A673 (cell line): ENCODE results near the gene TOLLIP. TPM values are rescaled to one million over a fixed set of nuclear protein-coding genes. Genes with fewer than 3 reads are reported as not detected.

Experiments used
- BruUV-seq: library from RNA; stranded (reverse); fragments of 400-500 nt; replicated peaks from 2 replicates; lab custom pipeline; 2021; lab: Mats Ljungman, UMichigan
- CTCF ChIA-PET: fragments of 300-600 bp; sonication (Branson Sonifier 250); formaldehyde crosslinking; loops from one replicate; lab custom pipeline; 2022; ENCODE audit warnings: antibody characterized with exemption; lab: Charles Lee
- POLR2A ChIA-PET: fragments of 300-600 bp; sonication (Branson Sonifier 250); formaldehyde crosslinking; loops from one replicate; lab custom pipeline; 2022; ENCODE audit warnings: antibody characterized with exemption; ENCODE audit not compliant: low non-redundant PET; lab: Charles Lee
- DNase-seq: peaks from one replicate; pipeline ENCODE4 v3.0.0-alpha.2; 2015; ENCODE audit warnings: low spot score
- H3K27ac ChIP-seq: fragments of 200-600 bp; sonication (generic); 2 replicates; pipeline ENCODE4 v1.5.1; 2016; ENCODE audit warnings: mixed run types, low read depth, mild to moderate bottlenecking, mixed read lengths, antibody characterized with exemption, low read length; ENCODE audit not compliant: poor library complexity, severe bottlenecking
- H3K27me3 ChIP-seq: fragments of 200-600 bp; sonication (generic); replicated peaks from 2 replicates; pipeline ENCODE4 v1.6.1; 2017; ENCODE audit warnings: mixed run types, low read depth, mild to moderate bottlenecking, mixed read lengths, antibody characterized with exemption, low read length; ENCODE audit not compliant: insufficient read depth, poor library complexity
- H3K36me3 ChIP-seq: fragments of 200-600 bp; sonication (generic); 2 replicates; pipeline ENCODE4 v1.6.1; 2016; ENCODE audit warnings: mixed run types, mild to moderate bottlenecking, mixed read lengths, antibody characterized with exemption, low read length; ENCODE audit not compliant: insufficient read depth, poor library complexity, severe bottlenecking
- H3K4me1 ChIP-seq: fragments of 200-600 bp; sonication (generic); 2 replicates; pipeline ENCODE4 v1.6.1; 2017; ENCODE audit warnings: mixed run types, mild to moderate bottlenecking, mixed read lengths, antibody characterized with exemption, low read length; ENCODE audit not compliant: insufficient read depth, poor library complexity, severe bottlenecking
- H3K4me3 ChIP-seq: fragments of 200-600 bp; sonication (generic); 2 replicates; pipeline ENCODE4 v1.5.1; 2016; ENCODE audit warnings: low read depth, mixed run types, mild to moderate bottlenecking, mixed read lengths, low read length; ENCODE audit not compliant: poor library complexity, severe bottlenecking
- H3K9me3 ChIP-seq: fragments of 200-600 bp; sonication (generic); 2 replicates; pipeline ENCODE4 v1.6.1; 2016; ENCODE audit warnings: mixed run types, low read depth, mild to moderate bottlenecking, mixed read lengths, antibody characterized with exemption, low read length; ENCODE audit not compliant: poor library complexity, severe bottlenecking
- CTCF ChIP-seq: fragments of 300-800, 200-600 bp; sonication (generic); conservative IDR thresholded peaks from 2 replicates; pipeline ENCODE4 v1.5.1; 2017; ENCODE audit warnings: low read depth, mild to moderate bottlenecking, antibody characterized with exemption, low read length, moderate library complexity, mixed read lengths
- EZH2 ChIP-seq: fragments of 200-600 bp; sonication (generic); IDR thresholded peaks from 2 replicates; pipeline ENCODE4 v1.6.1; 2017; ENCODE audit warnings: borderline replicate concordance, low read depth, mild to moderate bottlenecking, mixed read lengths, antibody characterized with exemption, low read length; ENCODE audit not compliant: poor library complexity, severe bottlenecking
- intact Hi-C: fragments of 100-400 bp; cut with micrococcal nuclease; formaldehyde crosslinking; loops from one replicate; pipeline ENCODE4 v1.10.0; 2022; ENCODE audit not compliant: unreplicated experiment
- total RNA-seq: library from RNA; stranded (reverse); gene quantifications from 2 replicates; pipeline ENCODE4 v1.2.3, GENCODE V29; 2021

Gene TOLLIP
- total RNA-seq, 1 experiment from 2014 or later: 32.5 TPM

DNA sequence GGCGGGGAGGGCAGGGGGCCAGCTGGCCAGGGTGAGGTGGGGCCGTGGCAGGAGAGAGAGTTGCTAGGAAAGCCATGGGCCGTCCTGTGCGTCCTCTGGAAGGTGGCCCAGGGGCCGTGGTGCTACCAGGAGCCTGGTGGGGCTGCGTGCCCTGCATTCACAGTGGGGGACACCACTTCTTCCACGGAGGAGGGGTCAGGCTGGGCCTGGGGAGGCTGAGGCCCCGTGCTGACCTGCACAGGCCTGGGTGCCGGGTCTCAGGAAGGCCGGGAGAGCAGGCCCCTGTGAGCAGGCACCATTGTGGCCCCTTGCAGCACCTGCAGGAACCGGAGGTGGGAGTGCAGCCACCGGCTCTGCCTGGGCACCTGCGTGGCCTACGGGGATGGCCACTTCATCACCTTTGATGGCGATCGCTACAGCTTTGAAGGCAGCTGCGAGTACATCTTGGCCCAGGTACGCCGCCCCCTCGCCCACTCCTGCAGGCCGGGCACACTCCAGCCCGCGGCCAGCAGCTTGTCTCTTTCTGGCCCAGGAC lies 74.6 kb downstream of the TOLLIP start:
- Histone ChIP-seq H3K4me3 (no peak overlapping the region), H3K27ac (no peak overlapping the region), H3K27me3 (no peaks in the 10 kb centered on the region), H3K36me3 (no peaks in the 10 kb centered on the region), H3K9me3 (no peaks in the 10 kb centered on the region), H3K4me1 (no peaks in the 10 kb centered on the region)
- TF ChIP-seq EZH2 (no peak), CTCF (no peak)
- ChIA-PET POLR2A (no interaction called here), CTCF (no interaction called here)
- BruUV-seq: no TSS peak
- intact Hi-C loops: no loop called here
- no peak for DNase-seq

GRCh38 chr11:1234054-1234720 lies 75.2 kb downstream of the TOLLIP start:
- ChIA-PET CTCF (no interaction called here), POLR2A (interaction anchor here (0.6 kb wide), 1 partner anchor 29 kb away, joined by 6 read pairs; no protein-coding TSS in a partner anchor)
- TF ChIP-seq EZH2 (no peak), CTCF (no peak)
- Histone ChIP-seq H3K9me3 (no peaks in the 10 kb centered on the region), H3K4me3 (no peak overlapping the region), H3K27me3 (no peaks in the 10 kb centered on the region), H3K4me1 (no peaks in the 10 kb centered on the region), H3K36me3 (no peaks in the 10 kb centered on the region), H3K27ac (no peak overlapping the region)
- intact Hi-C loops: no loop called here
- DNase-seq: no peak
- no TSS peak for BruUV-seq

- POLR2A ChIA-PET: interaction anchor here (0.6 kb wide), 1 partner anchor 29 kb away, joined by 6 read pairs; no protein-coding TSS in a partner anchor
- H3K9me3 ChIP-seq: no peaks in the 10 kb centered on the region
- intact Hi-C loops: no loop called here
- DNase-seq: no peak
- no peak overlapping the region for H3K4me3 ChIP-seq
- TF ChIP-seq CTCF (no peak), EZH2 (no peak)
- H3K27ac ChIP-seq: no peak overlapping the region
- BruUV-seq: no TSS peak
- H3K36me3 ChIP-seq: no peaks in the 10 kb centered on the region
- no peaks in the 10 kb centered on the region for H3K27me3 ChIP-seq
- H3K4me1 ChIP-seq: no peaks in the 10 kb centered on the region
- CTCF ChIA-PET: no interaction called here
Measured at GRCh38 chr11:1233351-1234053, 75.9 kb downstream of the TOLLIP start.
